GM13976 (cell line): Measurements from ENCODE around the gene RPS28.
A peak's percentile ranks its signal among the peaks of the same experiment; 100 is the strongest.
"Not testable (repeated sequence)": the region's sequence is repeated elsewhere in the genome, so short reads cannot be mapped to it uniquely, and the experiment has no call there.

ENCODE experiments used
- DNase-seq: peaks from one replicate; pipeline ENCODE4 v3.0.0; 2012; ENCODE audit warnings: low spot score
- in situ Hi-C: fragments of 300-500 bp; cut with MboI; formaldehyde crosslinking; loops from one replicate; pipeline ENCODE4 v1.12.0; 2022; ENCODE audit warnings: low sequenced_read_pairs, mixed read lengths, inconsistent platforms; ENCODE audit not compliant: unreplicated experiment
- TF ChIP-seq, protein P1 (sequence below): IDR thresholded peaks from 2 replicates; pipeline ENCODE4 v1.5.1; 2012; ENCODE audit warnings: borderline replicate concordance, mild to moderate bottlenecking; ENCODE audit not compliant: insufficient read depth; ENCODE audit errors: extremely low read depth, missing control alignments, control extremely low read depth

Gene RPS28

DNA sequence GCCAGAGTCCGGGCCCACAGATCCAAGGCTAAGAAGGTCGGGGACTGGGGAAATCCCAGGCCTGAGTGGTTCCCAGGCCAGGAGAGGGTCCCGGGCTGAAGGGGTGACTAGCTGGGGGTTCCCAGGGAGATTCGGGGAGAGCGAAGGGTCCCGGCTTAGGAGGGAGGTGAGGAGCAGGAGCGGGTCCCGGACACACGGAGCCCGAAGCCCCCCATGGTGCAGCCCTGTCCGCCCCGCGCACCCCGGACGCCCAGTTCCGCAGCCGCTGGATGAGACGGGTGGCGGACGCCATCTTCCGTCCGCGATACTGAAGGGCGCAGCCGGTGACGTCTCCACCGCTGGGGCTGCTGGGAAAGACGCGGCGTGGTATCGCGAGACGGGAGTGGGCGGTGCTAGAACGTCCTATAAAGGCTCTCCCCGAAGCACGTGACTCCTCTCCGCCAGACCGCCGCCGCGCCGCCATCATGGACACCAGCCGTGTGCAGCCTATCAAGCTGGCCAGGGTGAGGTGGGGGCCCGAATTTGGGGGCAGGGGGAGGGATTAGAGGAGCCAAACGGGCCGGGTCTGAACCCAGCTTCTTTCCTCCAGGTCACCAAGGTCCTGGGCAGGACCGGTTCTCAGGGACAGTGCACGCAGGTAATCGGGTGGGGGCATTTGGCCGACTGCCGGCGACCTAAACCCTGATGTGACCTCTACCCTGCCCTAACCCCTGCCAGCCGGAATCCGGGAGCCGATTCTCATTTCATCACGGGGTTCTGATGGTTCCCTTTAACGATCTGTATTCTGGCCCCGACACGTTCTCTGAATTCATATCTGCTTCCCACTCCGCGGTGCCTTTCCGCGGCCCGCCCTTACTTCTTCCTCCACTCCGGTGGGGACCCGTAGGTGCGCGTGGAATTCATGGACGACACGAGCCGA, at the start of gene RPS28, which contains the start of gene NDUFA7:
Gene RPS28 (plus strand): TSS at position 430 of the 919 bp plus-strand sequence. CDS start 35 bp downstream, at position 465.
Gene NDUFA7 (minus strand): TSS at position 309 of the 919 bp plus-strand sequence. CDS start 17 bp downstream, at position 292.
- TF ChIP-seq, protein P1, sequence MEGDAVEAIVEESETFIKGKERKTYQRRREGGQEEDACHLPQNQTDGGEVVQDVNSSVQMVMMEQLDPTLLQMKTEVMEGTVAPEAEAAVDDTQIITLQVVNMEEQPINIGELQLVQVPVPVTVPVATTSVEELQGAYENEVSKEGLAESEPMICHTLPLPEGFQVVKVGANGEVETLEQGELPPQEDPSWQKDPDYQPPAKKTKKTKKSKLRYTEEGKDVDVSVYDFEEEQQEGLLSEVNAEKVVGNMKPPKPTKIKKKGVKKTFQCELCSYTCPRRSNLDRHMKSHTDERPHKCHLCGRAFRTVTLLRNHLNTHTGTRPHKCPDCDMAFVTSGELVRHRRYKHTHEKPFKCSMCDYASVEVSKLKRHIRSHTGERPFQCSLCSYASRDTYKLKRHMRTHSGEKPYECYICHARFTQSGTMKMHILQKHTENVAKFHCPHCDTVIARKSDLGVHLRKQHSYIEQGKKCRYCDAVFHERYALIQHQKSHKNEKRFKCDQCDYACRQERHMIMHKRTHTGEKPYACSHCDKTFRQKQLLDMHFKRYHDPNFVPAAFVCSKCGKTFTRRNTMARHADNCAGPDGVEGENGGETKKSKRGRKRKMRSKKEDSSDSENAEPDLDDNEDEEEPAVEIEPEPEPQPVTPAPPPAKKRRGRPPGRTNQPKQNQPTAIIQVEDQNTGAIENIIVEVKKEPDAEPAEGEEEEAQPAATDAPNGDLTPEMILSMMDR = peak; percentile 63
- peak; percentile 99 for DNase-seq
- in situ Hi-C loops = no loop called here

DNA sequence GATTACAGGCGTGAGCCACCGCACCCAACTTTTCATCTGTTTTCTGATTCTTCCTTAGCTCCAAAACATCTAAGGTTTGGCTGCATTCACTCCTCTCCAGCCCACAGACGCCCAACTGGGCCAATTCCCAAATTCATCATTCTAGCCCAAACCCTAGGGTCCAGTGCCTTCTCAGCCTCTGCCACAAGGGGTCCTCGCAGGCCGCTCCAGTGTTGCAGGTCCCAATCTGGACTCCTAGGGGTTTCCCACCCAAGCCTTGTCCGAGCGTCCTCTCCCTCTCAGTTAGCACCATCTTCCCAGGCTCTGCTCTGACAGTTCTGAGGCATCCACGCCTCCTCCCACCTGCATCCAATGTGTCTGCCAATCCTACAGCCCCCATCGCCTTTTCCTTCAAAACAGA, 44.8 kb upstream of the RPS28 start:
- in situ Hi-C loops, DNase-seq: not testable (repeated sequence)

DNA sequence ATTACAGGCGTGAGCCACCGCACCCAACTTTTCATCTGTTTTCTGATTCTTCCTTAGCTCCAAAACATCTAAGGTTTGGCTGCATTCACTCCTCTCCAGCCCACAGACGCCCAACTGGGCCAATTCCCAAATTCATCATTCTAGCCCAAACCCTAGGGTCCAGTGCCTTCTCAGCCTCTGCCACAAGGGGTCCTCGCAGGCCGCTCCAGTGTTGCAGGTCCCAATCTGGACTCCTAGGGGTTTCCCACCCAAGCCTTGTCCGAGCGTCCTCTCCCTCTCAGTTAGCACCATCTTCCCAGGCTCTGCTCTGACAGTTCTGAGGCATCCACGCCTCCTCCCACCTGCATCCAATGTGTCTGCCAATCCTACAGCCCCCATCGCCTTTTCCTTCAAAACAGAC, 30.0 kb upstream of the RPS28 start:
- in situ Hi-C loops, DNase-seq: not testable (repeated sequence)

DNA sequence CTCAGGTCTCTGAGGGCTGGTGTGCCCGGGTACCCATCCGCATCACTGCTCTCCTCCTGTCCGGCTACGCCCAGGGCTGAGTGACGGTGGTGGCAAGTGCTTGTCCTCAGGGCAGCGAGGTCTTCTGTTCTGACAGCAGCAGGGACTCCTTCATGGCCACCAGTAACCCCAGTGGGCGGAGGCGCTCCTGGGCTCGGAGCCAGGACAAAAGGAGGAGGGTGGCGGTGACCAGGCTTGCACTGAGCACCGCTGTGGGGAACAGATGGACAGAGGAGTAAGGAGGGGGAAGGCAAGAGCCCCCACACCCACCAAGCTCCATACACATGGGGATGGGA, 19.0 kb upstream of the RPS28 start:
- no peak for DNase-seq
- TF ChIP-seq, protein P1 = no peak
- in situ Hi-C loops = no loop called here

DNA sequence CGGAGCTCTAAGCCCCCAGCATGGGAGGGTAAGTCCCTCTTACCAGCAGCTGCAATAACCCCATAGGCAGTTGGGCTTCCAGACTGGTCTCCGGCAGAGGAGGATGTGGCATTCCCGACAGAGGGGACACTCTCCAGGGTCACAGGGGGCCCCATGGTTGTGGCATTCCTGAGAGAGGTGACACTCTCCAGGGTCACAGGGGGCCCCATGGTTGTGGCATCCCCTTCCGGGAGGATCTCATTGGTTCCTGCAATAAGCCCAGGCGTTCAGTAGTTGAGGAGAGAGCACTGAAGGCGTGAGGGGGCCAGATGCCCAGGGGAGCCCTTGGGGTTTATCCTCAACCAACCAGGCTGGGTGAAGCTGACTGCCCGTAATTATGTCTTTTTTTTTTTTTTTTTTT, 18.6 kb upstream of the RPS28 start:
- DNase-seq = no peak
- in situ Hi-C loops = no loop called here
- TF ChIP-seq, protein P1 = no peak

DNA sequence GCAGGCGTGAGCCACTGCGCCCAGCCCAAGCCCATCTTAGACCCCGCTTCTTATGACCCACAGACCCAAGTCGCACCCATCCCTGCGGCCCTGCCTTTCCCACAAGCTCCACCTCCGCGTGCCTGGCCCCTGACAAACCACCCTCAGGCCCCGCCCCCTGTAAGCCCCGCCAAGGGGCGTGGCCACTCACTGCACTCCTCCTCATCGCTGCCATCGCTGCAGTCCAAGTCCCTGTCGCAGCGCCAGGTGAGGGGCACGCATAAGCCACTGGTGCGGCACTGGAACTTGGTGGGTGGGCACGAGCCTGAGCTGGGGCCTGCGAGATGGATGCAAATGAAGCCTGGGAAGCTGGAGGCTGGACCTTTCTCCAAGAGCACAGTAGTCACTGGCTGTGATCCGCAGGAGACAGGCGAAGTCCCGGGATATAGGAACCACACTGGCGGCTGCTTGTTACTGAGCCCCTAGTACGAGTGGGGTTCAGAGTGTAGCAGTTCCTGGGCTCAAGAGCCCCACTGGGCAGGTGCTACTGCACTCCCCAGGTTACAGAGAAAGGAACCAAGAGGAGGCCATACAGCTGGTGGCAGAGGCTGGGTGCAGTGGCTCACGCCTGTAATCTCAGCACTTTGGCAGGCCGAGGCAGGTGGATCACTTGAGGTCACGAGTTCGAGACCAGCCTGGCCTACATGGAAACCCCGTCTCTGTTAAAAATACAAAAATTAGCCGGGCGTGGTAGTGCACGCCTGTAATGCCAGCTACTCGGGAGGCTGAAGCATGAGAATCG, 16.3 kb upstream of the RPS28 start:
- no peak for DNase-seq
- in situ Hi-C loops = loop anchor here (5.0 kb wide), 1 partner anchor 38 kb away; no protein-coding TSS in a partner anchor
- TF ChIP-seq, protein P1 = no peak

DNA sequence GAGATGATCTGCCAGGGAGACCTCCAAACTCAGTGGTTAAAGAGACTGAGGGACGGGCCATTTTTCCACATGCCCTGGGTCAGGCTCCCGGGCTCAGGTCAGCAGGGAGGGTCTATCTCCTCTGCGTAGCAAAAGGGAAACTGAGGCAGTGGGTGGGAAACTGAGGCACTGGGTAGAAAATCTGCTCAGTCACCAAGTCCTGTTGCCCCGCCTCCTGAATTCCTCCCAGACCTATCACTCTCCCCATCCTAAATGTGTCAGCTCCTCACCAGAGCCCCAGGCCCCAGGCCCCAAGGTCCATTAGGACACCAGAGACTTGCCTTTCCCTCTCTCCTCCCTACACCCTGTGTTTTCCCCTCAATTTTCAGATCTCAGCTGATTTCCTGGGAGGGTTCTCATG, 15.5 kb upstream of the RPS28 start:
- TF ChIP-seq, protein P1 = no peak
- in situ Hi-C loops = loop anchor here (5.0 kb wide), 1 partner anchor 38 kb away; no protein-coding TSS in a partner anchor
- no peak for DNase-seq
